Naive thymus-derived CD8-positive, alpha-beta T cell (primary cell): ENCODE measurements around the gene FOXL3. TPM values are rescaled to one million over a fixed set of nuclear protein-coding genes. Genes with fewer than 3 reads are reported as not detected.

Source experiments
- ATAC-seq, 2 donors: fragments of 150-1000 bp; cut with Tn5 transposase in 1 of 2; sonication (Bioruptor Pico), chemical (Tn5 transposase) in 1 of 2; 1 replicate in 1 of 2; 2 replicates in 1 of 2; pipeline ENCODE4 v1.10.0; 2021; ENCODE audit warnings: mild to moderate bottlenecking in 2 of 2, moderate library complexity in 2 of 2
- POLR2A ChIA-PET: fragments of 350-600 bp; sonication (Branson Sonifier 250); formaldehyde crosslinking; loops from one replicate; lab custom pipeline; 2021; ENCODE audit warnings: antibody characterized with exemption; lab: Charles Lee
- DNase-seq, 10 donors: peaks; one replicate each; pipeline versions ENCODE4 v3.0.0 to v3.0.0-alpha.2; 2020 to 2022
- H3K27ac Mint-ChIP-seq, 10 donors: one replicate each; pipeline ENCODE4 v1.8.0; 2020 to 2022; ENCODE audit warnings: mild to moderate bottlenecking in 10 of 10, mixed read lengths in 10 of 10, moderate library complexity in 4 of 10, inconsistent platforms in 1 of 10
- H3K27me3 Mint-ChIP-seq, 5 donors: one replicate each; pipeline ENCODE4 v1.8.0; 2021 to 2022; ENCODE audit warnings: mixed read lengths in 5 of 5
- H3K36me3 Mint-ChIP-seq, 3 donors: one replicate each; pipeline ENCODE4 v1.8.0; 2020 to 2022; ENCODE audit warnings: mixed read lengths in 3 of 3, mild to moderate bottlenecking in 2 of 3, inconsistent platforms in 1 of 3
- H3K4me1 Mint-ChIP-seq, 4 donors: one replicate each; pipeline ENCODE4 v1.8.0; 2021 to 2022; ENCODE audit warnings: mixed read lengths in 4 of 4
- H3K4me3 Mint-ChIP-seq, 10 donors: one replicate each; pipeline ENCODE4 v1.8.0; 2020 to 2022; ENCODE audit warnings: mild to moderate bottlenecking in 10 of 10, mixed read lengths in 10 of 10, moderate library complexity in 6 of 10, inconsistent platforms in 1 of 10
- H3K9me3 Mint-ChIP-seq, 9 donors: one replicate each; pipeline ENCODE4 v1.8.0; 2020 to 2022; ENCODE audit warnings: mixed read lengths in 9 of 9, mild to moderate bottlenecking in 3 of 9, inconsistent platforms in 1 of 9, moderate library complexity in 1 of 9
- polyA plus RNA-seq, 3 donors: library from polyadenylated mRNA; unstranded; fragments of 300-500 nt; fragmentation: Illumina TruSeq; gene quantifications; one replicate each; pipeline ENCODE4 v1.2.3, GENCODE V29; 2021
- total RNA-seq, 8 experiments: library from RNA in 2 of 8; stranded (reverse) in 2 of 8; gene quantifications; one replicate each; pipeline ENCODE4 v1.2.3 and lab custom pipeline; 2021 to 2026

FOXL3 gene
- total and polyA plus RNA-seq, 5 experiments from 2014 or later: not detected

DNA sequence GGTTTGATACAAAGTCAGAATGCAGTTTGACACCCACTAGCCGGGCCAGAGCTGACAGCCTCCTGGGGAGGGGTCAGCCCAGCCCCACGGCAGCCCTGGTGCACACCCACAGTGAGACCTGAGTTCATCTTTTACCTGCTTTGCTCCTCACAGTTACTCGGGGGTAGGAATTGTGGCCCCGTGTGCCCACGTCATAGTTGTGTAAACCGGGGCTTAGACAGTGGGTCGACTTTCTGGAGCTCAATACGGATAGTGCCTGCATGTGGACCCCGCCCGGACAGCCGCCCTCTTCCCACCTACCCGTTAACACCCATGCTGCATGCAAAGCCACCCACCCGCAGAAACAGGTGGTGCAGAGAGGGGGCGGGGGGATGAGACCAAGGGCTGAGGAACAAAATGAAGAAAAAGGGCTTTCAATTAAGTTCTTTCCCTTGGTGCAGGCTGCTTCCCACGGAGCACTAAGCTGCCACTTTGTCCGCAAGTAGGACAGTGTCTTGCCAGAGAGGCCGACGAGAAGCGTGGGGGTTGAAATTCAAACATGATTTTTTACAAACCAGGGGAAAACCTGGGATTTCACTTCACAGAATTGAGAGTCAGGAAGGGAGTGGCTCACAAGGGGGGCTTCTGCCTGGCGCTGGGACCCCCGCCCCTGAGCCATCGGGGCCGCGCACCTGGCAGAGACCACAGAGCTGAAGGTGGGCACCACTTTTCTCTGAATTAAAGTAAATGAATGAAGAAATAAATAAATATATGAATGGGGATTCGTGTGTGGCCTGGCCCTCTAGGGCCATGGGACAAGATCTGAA is 24.6 kb upstream of the FOXL3 start:
- Mint-ChIP-seq H3K36me3 (no peaks in the 10 kb centered on the region), H3K27me3 (no peaks in the 10 kb centered on the region), H3K9me3 (peaks cover 0 to 7% (median 0%) of the 10 kb centered on the region in 9 donors), H3K4me1 (peaks cover 0 to 9% (median 6%) of the 10 kb centered on the region in 4 donors), H3K27ac (peak overlapping the region in 2 of 10 donors; percentile 13 to 78), H3K4me3 (no peak overlapping the region)
- no peak for ATAC-seq
- DNase-seq: peak in 1 of 10 donors; percentile 56
- POLR2A ChIA-PET: no interaction called here

DNA sequence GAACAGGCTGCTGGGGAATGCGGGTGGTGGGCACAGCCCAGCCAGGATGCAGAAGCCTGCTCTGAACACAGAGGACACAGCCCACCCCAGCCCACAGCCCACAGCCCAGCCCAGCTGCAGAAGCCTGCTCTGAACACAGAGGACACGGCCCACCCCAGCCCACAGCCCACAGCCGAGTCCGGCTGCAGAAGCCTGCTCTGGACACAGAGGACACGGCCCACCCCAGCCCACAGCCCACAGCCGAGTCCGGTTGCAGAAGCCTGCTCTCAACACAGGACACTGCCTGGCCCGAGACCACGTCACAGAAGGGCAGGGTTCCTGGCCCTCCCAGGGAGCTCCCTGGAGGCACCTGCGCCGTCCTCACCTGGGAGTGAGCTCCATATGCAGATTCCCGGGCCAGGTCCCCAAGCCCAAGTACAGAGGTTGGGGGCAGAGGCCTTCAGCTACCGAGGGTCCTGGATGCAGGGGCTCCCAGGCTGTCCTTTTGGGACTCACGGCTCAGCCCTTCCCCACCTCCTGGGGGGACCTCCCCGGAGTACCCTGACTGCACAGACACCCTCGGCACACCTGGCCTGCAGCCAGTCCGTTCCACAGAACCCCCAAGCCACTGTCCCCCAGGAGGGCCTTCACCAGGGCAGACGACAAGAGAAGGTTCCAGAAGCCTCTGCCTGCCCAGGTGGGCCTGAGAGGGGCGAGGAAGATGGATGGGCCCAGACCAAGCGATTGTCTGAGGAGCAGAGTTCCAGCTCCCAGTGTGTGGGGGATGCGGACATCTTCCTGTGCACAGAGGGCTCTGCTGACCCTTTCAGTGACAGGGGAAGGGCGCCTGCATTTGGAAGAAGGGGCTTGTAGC is 23.7 kb upstream of the FOXL3 start:
- H3K9me3 Mint-ChIP-seq: peaks cover 0 to 7% (median 0%) of the 10 kb centered on the region in 9 donors
- H3K4me1 Mint-ChIP-seq: peaks cover 0 to 9% (median 6%) of the 10 kb centered on the region in 4 donors
- DNase-seq: peak in 1 of 10 donors; percentile 50
- no peak for ATAC-seq
- POLR2A ChIA-PET: no interaction called here
- no peaks in the 10 kb centered on the region for H3K36me3 Mint-ChIP-seq
- no peak overlapping the region for H3K27ac Mint-ChIP-seq
- H3K27me3 Mint-ChIP-seq: no peaks in the 10 kb centered on the region
- H3K4me3 Mint-ChIP-seq: no peak overlapping the region

DNA sequence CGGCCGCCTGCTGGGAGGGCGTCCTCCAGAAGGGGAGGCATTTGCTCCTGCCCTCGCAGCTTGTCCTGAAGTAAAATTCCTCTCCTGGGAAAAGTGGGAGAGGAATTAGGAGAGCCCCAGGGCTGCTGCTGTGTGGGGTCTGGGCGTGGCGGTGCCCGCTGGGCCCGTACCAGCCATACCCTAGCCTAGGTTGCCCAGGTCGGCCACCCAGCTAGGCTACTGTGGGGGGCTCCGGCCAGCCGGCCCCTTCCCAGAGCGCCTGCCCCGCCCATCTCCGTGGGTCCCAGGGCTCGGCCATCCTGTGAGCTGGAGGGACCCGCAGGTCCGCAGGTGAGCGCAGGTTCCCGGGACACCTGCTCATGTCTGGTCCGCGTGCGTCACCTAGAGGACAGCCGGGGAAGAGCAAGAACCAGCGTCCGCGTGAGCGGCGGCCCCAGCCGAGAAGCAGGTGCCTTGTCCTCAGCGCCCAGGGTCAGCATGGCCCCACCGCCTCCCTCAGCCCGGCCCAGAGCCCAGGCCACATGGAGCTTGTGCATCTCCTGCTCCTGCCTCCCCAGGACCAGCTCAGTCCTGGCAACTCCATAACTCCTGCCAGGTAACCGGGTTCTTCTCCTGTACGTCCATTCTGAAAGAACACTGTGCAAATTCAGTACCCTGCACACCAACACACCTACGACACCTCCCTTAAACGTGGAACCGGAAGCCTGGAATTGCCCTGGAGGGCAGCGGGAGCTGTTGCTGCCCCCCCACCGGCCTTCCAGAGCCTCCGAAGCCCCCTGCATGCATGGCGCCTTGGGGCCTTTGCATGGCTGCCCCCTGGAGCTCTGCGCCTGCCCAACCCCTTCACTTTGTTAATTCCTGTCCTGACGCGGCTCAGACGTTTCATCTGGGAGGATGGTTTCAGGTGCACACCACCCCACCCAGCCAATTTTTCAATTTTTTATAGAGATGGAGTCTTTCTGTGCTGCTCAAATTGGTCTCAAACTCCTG is 22.8 kb upstream of the FOXL3 start:
- H3K9me3 Mint-ChIP-seq: peaks cover 0 to 4% (median 0%) of the 10 kb centered on the region in 9 donors
- no peak overlapping the region for H3K27ac Mint-ChIP-seq
- peaks cover 0 to 6% (median 4%) of the 10 kb centered on the region in 4 donors for H3K4me1 Mint-ChIP-seq
- DNase-seq (peak in 1 of 10 donors; percentile 60), ATAC-seq (no peak)
- no peaks in the 10 kb centered on the region for H3K27me3 Mint-ChIP-seq
- no peak overlapping the region for H3K4me3 Mint-ChIP-seq
- POLR2A ChIA-PET: no interaction called here
- H3K36me3 Mint-ChIP-seq: no peaks in the 10 kb centered on the region

DNA sequence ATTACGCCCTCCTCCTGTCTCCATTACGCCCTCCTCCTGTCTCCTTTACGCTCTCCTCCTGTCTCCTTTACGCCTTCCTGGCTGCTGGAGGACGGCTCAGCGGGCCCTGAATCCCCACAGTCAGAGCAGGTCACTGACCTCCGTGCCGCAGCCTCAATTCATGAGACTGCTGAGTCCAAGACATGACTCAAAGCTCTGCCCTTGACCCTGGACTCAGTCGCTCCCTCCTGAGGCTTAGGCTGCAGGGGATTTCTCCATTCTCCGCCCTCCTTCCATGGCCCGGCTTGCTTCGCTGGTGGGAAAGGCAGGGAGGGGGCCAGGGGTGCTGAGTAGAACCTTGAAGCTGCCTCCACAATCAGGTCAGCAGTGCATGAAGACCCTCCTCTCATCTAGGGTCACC is 21.0 kb upstream of the FOXL3 start:
- H3K4me3 Mint-ChIP-seq: no peak overlapping the region
- peaks cover 0 to 12% (median 2%) of the 10 kb centered on the region in 3 donors for H3K36me3 Mint-ChIP-seq

DNA sequence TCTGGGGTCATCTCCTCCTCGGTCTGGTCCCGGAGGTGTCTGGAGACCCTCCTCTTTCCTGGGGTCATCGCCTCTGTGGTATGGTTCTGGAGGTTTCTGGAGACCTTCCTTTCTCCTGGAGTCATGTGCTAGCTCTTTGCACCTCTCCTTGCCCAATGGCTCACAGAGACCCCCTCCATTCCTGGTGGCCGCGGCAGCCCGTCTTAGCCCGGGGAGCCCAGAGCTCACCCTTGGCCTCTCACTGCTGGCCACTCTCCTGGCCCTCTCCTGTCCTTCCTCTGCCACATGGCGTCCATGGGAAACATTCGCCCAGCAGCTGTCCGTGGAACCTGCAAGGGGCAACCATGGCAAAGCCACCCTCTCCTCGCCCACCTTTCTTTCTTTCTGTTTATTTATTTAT is 20.2 kb upstream of the FOXL3 start:
- H3K36me3 Mint-ChIP-seq: peaks cover 0 to 19% (median 2%) of the 10 kb centered on the region in 3 donors
- peak in 1 of 10 donors; percentile 55 for DNase-seq

More for the DNA sequence above, 21.0 kb upstream of the FOXL3 start:
- POLR2A ChIA-PET: no interaction called here
- H3K27ac Mint-ChIP-seq: no peak overlapping the region
- DNase-seq (peak in 1 of 10 donors; percentile 15), ATAC-seq (no peak)
- peaks cover 0 to 6% (median 1%) of the 10 kb centered on the region in 4 donors for H3K4me1 Mint-ChIP-seq
- H3K9me3 Mint-ChIP-seq: peaks cover 2 to 16% (median 12%) of the 10 kb centered on the region in 9 donors
- H3K27me3 Mint-ChIP-seq: no peaks in the 10 kb centered on the region

DNA sequence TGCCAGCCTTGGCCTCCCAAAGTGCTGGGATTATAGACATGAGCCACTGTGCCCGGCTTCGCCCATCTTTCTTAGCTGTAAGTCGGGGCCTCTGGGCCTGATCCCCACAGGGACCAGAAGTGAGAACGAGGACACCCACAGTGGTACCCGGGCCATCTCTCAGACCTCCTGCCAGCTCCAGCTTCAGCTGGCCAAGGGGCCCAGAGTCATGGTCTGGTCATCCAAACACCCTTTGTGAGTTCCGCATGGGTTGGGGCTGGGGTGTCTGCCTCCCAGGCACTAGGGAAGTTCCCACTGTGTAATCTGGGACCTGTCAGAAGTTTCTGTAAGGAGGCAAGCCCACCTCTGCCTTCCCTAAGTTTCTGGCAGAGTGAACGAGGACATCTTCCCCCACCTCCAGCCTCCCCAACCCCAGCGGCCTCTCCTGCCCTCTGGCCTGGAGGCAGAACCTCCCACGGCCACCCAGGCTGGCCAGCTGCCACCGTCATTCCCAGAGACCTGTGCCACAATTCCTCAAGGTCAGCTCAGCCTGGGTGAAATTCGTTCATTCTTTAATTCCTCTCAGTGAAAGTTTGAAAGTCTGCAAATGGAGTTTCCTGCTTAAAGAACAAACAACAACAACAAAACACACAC is 19.5 kb upstream of the FOXL3 start:
- POLR2A ChIA-PET: no interaction called here
- no peaks in the 10 kb centered on the region for H3K27me3 Mint-ChIP-seq
- no peak overlapping the region for H3K4me3 Mint-ChIP-seq
- H3K9me3 Mint-ChIP-seq: peaks cover 5 to 28% (median 23%) of the 10 kb centered on the region in 9 donors
- no peak for ATAC-seq
- peak in 1 of 10 donors; percentile 59 for DNase-seq
- H3K36me3 Mint-ChIP-seq: peaks cover 0 to 25% (median 3%) of the 10 kb centered on the region in 3 donors
- H3K27ac Mint-ChIP-seq: peak overlapping the region in 1 of 10 donors; percentile 43
- H3K4me1 Mint-ChIP-seq: no peaks in the 10 kb centered on the region

More for the DNA sequence above, 20.2 kb upstream of the FOXL3 start:
- H3K27me3 Mint-ChIP-seq: no peaks in the 10 kb centered on the region
- no peak overlapping the region for H3K27ac Mint-ChIP-seq
- peaks cover 0 to 1% (median 0%) of the 10 kb centered on the region in 4 donors for H3K4me1 Mint-ChIP-seq
- H3K9me3 Mint-ChIP-seq: peaks cover 2 to 23% (median 18%) of the 10 kb centered on the region in 9 donors
- POLR2A ChIA-PET: no interaction called here
- ATAC-seq: no peak
- no peak overlapping the region for H3K4me3 Mint-ChIP-seq

DNA sequence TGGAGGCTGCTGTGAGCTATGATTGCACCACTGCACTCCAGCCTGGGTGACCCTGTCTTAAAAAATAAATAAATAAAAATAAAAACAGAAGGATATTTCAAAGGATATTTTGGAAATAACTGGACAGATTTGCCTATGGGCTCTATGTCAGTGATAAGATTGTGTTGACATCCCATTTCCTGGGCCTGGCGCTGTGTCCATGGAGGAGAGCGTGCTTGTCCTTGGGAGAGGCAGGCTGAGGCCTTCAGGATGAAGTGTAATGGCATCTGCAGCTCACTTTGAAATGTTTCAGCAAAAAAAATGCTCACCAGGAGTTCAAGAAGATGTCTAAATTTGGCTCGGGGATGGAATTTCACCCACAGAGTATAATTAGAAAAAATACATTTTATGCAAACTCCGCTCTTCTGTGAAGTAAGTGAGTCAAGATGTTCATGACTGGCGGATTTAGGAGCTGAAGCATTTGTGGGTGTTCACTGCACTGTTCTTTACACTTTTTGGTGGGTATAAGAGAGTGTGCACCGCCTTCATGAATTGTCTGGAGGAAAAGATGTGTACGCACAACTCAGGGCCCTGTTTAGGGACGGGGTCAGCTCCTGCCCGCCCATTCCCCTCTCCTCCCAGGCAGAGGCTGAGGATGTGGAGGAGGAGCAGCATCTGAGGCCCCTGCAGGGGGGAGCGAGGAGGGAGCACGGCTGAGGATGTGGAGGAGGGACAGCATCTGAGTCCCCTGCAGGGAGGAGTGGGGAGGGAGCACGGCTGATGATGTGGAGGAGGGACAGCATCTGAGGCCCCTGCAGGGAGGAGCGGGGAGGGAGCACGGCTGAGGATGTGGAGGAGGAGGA is 18.5 kb upstream of the FOXL3 start:
- ATAC-seq (no peak), DNase-seq (peak in 1 of 10 donors; percentile 46)
- H3K9me3 Mint-ChIP-seq: peaks cover 5 to 35% (median 23%) of the 10 kb centered on the region in 9 donors
- H3K27me3 Mint-ChIP-seq: no peaks in the 10 kb centered on the region
- POLR2A ChIA-PET: no interaction called here
- H3K36me3 Mint-ChIP-seq: peaks cover 0 to 25% (median 5%) of the 10 kb centered on the region in 3 donors
- H3K27ac Mint-ChIP-seq: no peak overlapping the region
- H3K4me3 Mint-ChIP-seq: no peak overlapping the region
- H3K4me1 Mint-ChIP-seq: no peaks in the 10 kb centered on the region

DNA sequence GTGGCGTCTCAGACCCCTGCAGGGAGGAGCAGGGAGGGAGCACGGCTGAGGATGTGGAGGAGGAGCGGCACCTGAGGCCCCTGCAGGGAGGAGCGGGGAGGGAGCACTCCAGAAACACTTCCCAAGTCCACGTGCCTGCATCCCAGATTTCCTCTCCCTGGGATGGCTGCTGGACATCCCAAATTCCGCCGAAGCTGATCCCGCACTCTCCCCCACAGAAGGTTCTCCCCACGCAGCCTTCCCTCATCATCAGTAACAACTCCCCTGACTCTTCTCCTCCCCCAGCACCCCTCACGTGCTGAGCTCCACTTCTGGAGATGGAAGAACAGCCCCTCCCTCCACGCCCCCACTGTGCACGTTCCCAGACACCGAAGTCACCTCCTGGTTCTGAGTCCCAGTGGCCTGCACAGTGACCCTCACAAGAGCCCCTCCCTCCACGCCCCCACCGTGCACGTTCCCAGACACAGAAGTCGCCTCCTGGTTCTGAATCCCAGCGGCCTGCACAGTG is 17.8 kb upstream of the FOXL3 start:
- DNase-seq: peak in 1 of 10 donors; percentile 46
- H3K9me3 Mint-ChIP-seq: peaks cover 6 to 38% (median 25%) of the 10 kb centered on the region in 9 donors
- H3K36me3 Mint-ChIP-seq: peaks cover 0 to 25% (median 5%) of the 10 kb centered on the region in 3 donors
- no peak overlapping the region for H3K4me3 Mint-ChIP-seq
- H3K27ac Mint-ChIP-seq: no peak overlapping the region
- POLR2A ChIA-PET: no interaction called here
- H3K4me1 Mint-ChIP-seq: no peaks in the 10 kb centered on the region
- H3K27me3 Mint-ChIP-seq: peaks cover 0 to 2% (median 1%) of the 10 kb centered on the region in 5 donors
- ATAC-seq: no peak

DNA sequence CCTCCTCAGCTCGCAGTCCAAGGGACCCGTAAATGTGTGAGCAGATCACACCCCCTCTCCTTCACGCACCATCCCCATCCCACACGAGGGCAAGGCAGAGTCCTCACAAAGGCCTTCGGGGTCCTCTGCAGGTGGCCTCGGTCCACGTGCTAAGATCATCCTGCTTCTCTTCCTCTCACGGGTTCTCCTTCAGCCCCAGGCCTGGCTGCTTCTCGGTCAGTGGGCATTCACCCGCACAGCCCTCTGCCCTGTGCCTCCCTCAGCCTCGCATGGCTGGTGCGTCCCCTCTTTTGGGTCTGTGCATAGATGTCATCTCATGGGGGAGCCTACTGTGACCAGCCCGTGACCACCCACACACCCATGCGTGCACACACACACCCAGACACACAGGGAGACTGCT is 17.3 kb upstream of the FOXL3 start:
- Mint-ChIP-seq H3K9me3 (peaks cover 9 to 41% (median 25%) of the 10 kb centered on the region in 9 donors), H3K27ac (no peak overlapping the region)
- ATAC-seq: no peak

DNA sequence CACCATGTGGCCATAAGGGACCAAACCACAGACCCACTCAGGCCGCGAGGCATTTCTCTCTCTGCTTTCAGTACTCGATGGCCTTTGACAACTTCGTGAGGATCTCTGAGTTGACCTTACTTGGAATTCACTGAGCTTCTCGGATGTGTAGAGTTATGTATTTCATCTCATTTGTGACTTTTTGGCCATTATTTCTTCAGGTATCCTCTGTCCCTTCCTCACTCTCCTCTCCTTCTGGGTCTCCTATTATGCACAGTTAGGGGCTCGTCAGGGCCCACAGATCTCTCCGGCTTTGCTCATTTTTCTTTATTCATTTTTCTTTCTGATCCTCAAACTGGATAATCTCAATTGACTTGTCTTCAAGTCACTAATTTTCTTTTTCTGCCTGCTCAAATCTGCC is 16.6 kb upstream of the FOXL3 start:
- no peak overlapping the region for H3K27ac Mint-ChIP-seq
- no peak overlapping the region for H3K4me3 Mint-ChIP-seq
- POLR2A ChIA-PET: no interaction called here
- H3K4me1 Mint-ChIP-seq: no peaks in the 10 kb centered on the region
- H3K36me3 Mint-ChIP-seq: peaks cover 0 to 25% (median 5%) of the 10 kb centered on the region in 3 donors
- no peak for DNase-seq
- H3K27me3 Mint-ChIP-seq: peaks cover 0 to 7% (median 4%) of the 10 kb centered on the region in 5 donors
- ATAC-seq: no peak
- H3K9me3 Mint-ChIP-seq: peaks cover 9 to 46% (median 25%) of the 10 kb centered on the region in 9 donors

More for the DNA sequence above, 17.3 kb upstream of the FOXL3 start:
- Mint-ChIP-seq H3K4me3 (no peak overlapping the region), H3K36me3 (peaks cover 0 to 25% (median 5%) of the 10 kb centered on the region in 3 donors), H3K27me3 (peaks cover 0 to 4% (median 4%) of the 10 kb centered on the region in 5 donors), H3K4me1 (no peaks in the 10 kb centered on the region)
- DNase-seq: peak in 1 of 10 donors; percentile 45
- POLR2A ChIA-PET: no interaction called here
